K562 (cell line): Measurements from ENCODE around the gene FBXW11. TPM values are rescaled to one million over a fixed set of nuclear protein-coding genes. Genes with fewer than 3 reads are reported as not detected.

Experiments
- ARNT ChIP-seq, 2 experiments: fragments of 450-650 bp; IDR thresholded peaks; 2 replicates each; pipeline ENCODE4 v1.6.1; 2016; ENCODE audit warnings: mild to moderate bottlenecking in 1 of 2
- CBFA2T2 ChIP-seq: fragments of 450-650 bp; conservative IDR thresholded peaks from 2 replicates; pipeline ENCODE4 v1.6.1; 2017; ENCODE audit warnings: mild to moderate bottlenecking
- DPF2 ChIP-seq: fragments of 450-650 bp; IDR thresholded peaks from 2 replicates; pipeline ENCODE4 v1.6.1; 2016
- GABPB1 ChIP-seq: sonication (generic); formaldehyde crosslinking; IDR thresholded peaks from 2 replicates; pipeline ENCODE4 v1.8.0; 2022; ENCODE audit warnings: mild to moderate bottlenecking, missing genetic modification reagents
- NELFE ChIP-seq: IDR thresholded peaks from 2 replicates; pipeline ENCODE4 v1.6.1; 2011; ENCODE audit warnings: mild to moderate bottlenecking; ENCODE audit not compliant: insufficient read depth, insufficient read length
- PHB ChIP-seq: fragments of 250-450 bp; sonication (Bioruptor Pico); IDR thresholded peaks from 2 replicates; pipeline ENCODE4 v1.5.0; 2021
- PURB ChIP-seq: sonication (generic); formaldehyde crosslinking; IDR thresholded peaks from 2 replicates; pipeline ENCODE4 v1.9.0; 2021; ENCODE audit warnings: low read depth, mild to moderate bottlenecking, missing genetic modification reagents
- SOX6 ChIP-seq: fragments of 450-650 bp; IDR thresholded peaks from 2 replicates; pipeline ENCODE4 v1.6.1; 2014; ENCODE audit warnings: mild to moderate bottlenecking
- SRSF1 ChIP-seq: fragments of 200-400 bp; formaldehyde crosslinking; IDR thresholded peaks from 2 replicates; pipeline ENCODE4 v1.6.1; 2017; ENCODE audit warnings: mild to moderate bottlenecking, low read depth, low read length, moderate library complexity
- TEAD1 ChIP-seq, 2 experiments: fragments of 450-650 bp in 1 of 2; sonication (generic) in 1 of 2; formaldehyde crosslinking; IDR thresholded peaks; 2 replicates each; pipeline versions ENCODE4 v1.4.0 to v1.8.0; 2020 to 2022; ENCODE audit warnings: mild to moderate bottlenecking in 2 of 2, missing genetic modification reagents in 1 of 2
- TEAD2 ChIP-seq: fragments of 450-650 bp; IDR thresholded peaks from 2 replicates; pipeline ENCODE4 v1.6.1; 2016; ENCODE audit warnings: missing genetic modification characterization, control low read depth, missing compliant biosample characterization
- polyA plus RNA-seq, 8 experiments: library from polyadenylated mRNA; depleted of rRNA in 4 of 8; stranded (reverse) in 5 of 8; unstranded in 3 of 8; fragments of >200 nt; fragmentation: Nextera tagmentation in 2 of 8; fragmentation: Illumina TruSeq in 1 of 8; extraction: Ambion mirVana in 2 of 8; extraction: Trizol in 1 of 8; gene quantifications; 2 replicates each; pipeline versions ENCODE4 v1.2.1 to v1.2.3, GENCODE V29; 2011 to 2014; ENCODE audit warnings: inconsistent platforms in 1 of 8, missing spikeins in 1 of 8
- total RNA-seq, 7 experiments: library from RNA; depleted of rRNA in 6 of 7; stranded (reverse); fragments of >200 nt in 6 of 7; fragmentation: Illumina TruSeq in 2 of 7; extraction: Trizol in 2 of 7; gene quantifications; 2 replicates each; pipeline versions ENCODE4 v1.2.1 to v1.2.3, GENCODE V29; 2011 to 2021; ENCODE audit warnings: low replicate concordance in 1 of 7
- TF ChIP-seq, protein P1 (sequence below): fragments of 250-450 bp; sonication (Bioruptor Pico); IDR thresholded peaks from 2 replicates; pipeline ENCODE4 v1.4.0; 2020
- TF ChIP-seq, protein P2 (sequence below): fragments of 250-450 bp; sonication (Bioruptor Pico); IDR thresholded peaks from 2 replicates; pipeline ENCODE4 v1.5.0; 2022; ENCODE audit warnings: mild to moderate bottlenecking
- TF ChIP-seq, protein P3 (sequence below): fragments of 450-650 bp; IDR thresholded peaks from 2 replicates; pipeline ENCODE4 v1.6.1; 2017; ENCODE audit warnings: antibody characterized with exemption, mild to moderate bottlenecking
- TF ChIP-seq, protein P4 (sequence below), 2 experiments: fragments of 450-650 bp in 1 of 2; sonication (generic) in 1 of 2; formaldehyde crosslinking; conservative IDR thresholded peaks; 2 replicates each; pipeline versions ENCODE4 v1.4.0 to v1.8.1; 2020 to 2022; ENCODE audit warnings: mild to moderate bottlenecking in 1 of 2, missing genetic modification reagents in 1 of 2

The FBXW11 gene
- total and polyA plus RNA-seq, 9 of the 15 experiments (the other 6 are each of a cell fraction or from before 2014, with no cell fraction given), result 3.0 to 28.6 (median 23.6) TPM

DNA sequence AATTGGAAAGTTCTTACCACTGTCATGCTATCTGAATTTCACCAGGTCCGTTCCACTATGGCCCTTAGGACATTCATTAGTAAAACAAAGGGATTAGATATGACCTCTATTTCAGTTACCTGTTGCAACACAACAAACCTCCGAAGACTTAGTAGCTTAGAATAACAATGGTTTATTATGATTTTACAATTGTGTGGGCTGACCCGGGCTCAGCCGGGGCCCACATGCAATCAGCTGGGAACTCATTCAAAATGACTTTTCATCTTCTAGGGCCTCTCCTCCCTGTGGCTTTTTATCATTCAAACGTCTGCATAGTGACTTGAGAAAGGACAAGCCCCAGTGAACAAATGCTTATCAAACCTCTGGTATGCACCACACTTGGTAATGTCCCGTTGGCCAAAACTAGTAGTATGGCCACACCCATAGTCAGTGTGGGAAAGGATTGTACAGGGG lies 2.3 kb upstream of the FBXW11 start (continued):
- TF ChIP-seq, protein P1, sequence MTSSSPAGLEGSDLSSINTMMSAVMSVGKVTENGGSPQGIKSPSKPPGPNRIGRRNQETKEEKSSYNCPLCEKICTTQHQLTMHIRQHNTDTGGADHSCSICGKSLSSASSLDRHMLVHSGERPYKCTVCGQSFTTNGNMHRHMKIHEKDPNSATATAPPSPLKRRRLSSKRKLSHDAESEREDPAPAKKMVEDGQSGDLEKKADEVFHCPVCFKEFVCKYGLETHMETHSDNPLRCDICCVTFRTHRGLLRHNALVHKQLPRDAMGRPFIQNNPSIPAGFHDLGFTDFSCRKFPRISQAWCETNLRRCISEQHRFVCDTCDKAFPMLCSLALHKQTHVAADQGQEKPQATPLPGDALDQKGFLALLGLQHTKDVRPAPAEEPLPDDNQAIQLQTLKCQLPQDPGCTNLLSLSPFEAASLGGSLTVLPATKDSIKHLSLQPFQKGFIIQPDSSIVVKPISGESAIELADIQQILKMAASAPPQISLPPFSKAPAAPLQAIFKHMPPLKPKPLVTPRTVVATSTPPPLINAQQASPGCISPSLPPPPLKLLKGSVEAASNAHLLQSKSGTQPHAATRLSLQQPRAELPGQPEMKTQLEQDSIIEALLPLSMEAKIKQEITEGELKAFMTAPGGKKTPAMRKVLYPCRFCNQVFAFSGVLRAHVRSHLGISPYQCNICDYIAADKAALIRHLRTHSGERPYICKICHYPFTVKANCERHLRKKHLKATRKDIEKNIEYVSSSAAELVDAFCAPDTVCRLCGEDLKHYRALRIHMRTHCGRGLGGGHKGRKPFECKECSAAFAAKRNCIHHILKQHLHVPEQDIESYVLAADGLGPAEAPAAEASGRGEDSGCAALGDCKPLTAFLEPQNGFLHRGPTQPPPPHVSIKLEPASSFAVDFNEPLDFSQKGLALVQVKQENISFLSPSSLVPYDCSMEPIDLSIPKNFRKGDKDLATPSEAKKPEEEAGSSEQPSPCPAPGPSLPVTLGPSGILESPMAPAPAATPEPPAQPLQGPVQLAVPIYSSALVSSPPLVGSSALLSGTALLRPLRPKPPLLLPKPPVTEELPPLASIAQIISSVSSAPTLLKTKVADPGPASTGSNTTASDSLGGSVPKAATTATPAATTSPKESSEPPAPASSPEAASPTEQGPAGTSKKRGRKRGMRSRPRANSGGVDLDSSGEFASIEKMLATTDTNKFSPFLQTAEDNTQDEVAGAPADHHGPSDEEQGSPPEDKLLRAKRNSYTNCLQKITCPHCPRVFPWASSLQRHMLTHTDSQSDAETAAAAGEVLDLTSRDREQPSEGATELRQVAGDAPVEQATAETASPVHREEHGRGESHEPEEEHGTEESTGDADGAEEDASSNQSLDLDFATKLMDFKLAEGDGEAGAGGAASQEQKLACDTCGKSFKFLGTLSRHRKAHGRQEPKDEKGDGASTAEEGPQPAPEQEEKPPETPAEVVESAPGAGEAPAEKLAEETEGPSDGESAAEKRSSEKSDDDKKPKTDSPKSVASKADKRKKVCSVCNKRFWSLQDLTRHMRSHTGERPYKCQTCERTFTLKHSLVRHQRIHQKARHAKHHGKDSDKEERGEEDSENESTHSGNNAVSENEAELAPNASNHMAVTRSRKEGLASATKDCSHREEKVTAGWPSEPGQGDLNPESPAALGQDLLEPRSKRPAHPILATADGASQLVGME, result no peak
- no peak for TF ChIP-seq PURB (CRISPR knock-in tag)
- TF ChIP-seq TEAD2 (tag), result no peak
- TF ChIP-seq, protein P2, sequence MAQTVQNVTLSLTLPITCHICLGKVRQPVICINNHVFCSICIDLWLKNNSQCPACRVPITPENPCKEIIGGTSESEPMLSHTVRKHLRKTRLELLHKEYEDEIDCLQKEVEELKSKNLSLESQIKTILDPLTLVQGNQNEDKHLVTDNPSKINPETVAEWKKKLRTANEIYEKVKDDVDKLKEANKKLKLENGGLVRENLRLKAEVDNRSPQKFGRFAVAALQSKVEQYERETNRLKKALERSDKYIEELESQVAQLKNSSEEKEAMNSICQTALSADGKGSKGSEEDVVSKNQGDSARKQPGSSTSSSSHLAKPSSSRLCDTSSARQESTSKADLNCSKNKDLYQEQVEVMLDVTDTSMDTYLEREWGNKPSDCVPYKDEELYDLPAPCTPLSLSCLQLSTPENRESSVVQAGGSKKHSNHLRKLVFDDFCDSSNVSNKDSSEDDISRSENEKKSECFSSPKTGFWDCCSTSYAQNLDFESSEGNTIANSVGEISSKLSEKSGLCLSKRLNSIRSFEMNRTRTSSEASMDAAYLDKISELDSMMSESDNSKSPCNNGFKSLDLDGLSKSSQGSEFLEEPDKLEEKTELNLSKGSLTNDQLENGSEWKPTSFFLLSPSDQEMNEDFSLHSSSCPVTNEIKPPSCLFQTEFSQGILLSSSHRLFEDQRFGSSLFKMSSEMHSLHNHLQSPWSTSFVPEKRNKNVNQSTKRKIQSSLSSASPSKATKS (CRISPR knock-in tag), result no peak
- TF ChIP-seq, protein P3, sequence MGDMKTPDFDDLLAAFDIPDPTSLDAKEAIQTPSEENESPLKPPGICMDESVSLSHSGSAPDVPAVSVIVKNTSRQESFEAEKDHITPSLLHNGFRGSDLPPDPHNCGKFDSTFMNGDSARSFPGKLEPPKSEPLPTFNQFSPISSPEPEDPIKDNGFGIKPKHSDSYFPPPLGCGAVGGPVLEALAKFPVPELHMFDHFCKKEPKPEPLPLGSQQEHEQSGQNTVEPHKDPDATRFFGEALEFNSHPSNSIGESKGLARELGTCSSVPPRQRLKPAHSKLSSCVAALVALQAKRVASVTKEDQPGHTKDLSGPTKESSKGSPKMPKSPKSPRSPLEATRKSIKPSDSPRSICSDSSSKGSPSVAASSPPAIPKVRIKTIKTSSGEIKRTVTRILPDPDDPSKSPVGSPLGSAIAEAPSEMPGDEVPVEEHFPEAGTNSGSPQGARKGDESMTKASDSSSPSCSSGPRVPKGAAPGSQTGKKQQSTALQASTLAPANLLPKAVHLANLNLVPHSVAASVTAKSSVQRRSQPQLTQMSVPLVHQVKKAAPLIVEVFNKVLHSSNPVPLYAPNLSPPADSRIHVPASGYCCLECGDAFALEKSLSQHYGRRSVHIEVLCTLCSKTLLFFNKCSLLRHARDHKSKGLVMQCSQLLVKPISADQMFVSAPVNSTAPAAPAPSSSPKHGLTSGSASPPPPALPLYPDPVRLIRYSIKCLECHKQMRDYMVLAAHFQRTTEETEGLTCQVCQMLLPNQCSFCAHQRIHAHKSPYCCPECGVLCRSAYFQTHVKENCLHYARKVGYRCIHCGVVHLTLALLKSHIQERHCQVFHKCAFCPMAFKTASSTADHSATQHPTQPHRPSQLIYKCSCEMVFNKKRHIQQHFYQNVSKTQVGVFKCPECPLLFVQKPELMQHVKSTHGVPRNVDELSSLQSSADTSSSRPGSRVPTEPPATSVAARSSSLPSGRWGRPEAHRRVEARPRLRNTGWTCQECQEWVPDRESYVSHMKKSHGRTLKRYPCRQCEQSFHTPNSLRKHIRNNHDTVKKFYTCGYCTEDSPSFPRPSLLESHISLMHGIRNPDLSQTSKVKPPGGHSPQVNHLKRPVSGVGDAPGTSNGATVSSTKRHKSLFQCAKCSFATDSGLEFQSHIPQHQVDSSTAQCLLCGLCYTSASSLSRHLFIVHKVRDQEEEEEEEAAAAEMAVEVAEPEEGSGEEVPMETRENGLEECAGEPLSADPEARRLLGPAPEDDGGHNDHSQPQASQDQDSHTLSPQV, result no peak
- no peak for TF ChIP-seq PHB
- TF ChIP-seq NELFE, result no peak
- TF ChIP-seq CBFA2T2, result peak; percentile 67
- TF ChIP-seq ARNT (IDR thresholded peaks at IDR 0.05), result no peak
- peak; percentile 60 for TF ChIP-seq SOX6
- TF ChIP-seq DPF2, result peak; percentile 70
- TF ChIP-seq, protein P4, sequence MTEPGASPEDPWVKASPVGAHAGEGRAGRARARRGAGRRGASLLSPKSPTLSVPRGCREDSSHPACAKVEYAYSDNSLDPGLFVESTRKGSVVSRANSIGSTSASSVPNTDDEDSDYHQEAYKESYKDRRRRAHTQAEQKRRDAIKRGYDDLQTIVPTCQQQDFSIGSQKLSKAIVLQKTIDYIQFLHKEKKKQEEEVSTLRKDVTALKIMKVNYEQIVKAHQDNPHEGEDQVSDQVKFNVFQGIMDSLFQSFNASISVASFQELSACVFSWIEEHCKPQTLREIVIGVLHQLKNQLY (CRISPR knock-in tag; conservative IDR thresholded peaks at IDR 0.05), result no peak
- peak in 1 of 2 experiments; percentile 55; a peak in 1 of 4 replicates for TF ChIP-seq TEAD1 (CRISPR knock-in tag; IDR thresholded peaks at IDR 0.05)
- TF ChIP-seq SRSF1, result no peak
- TF ChIP-seq GABPB1 (CRISPR knock-in tag), result no peak
